Body of pancreas (tissue), 4 donors: Measurements from ENCODE around the gene MATR3.

ENCODE experiments used
- CTCF ChIP-seq, 7 experiments: fragments of 450-650 bp in 4 of 7; fragments of 200-600 bp in 3 of 7; sonication (generic) in 3 of 7; IDR thresholded peaks; one replicate each; pipeline ENCODE4 v1.5.1; 2016 to 2019; ENCODE audit warnings: antibody characterized with exemption in 7 of 7
- POLR2A ChIP-seq, 3 donors: fragments of 450-650 bp; IDR thresholded peaks; one replicate each; pipeline ENCODE4 v1.6.1; 2016; ENCODE audit warnings: antibody characterized with exemption in 3 of 3, mild to moderate bottlenecking in 2 of 3

GRCh38 chr5:139295346-139296057, 2.0 kb downstream of the MATR3 start:
- TF ChIP-seq CTCF (IDR thresholded peaks at IDR 0.05) (no peak), POLR2A (IDR thresholded peaks at IDR 0.05) (no peak)
